Hindlimb muscle (tissue), 1 donor: ENCODE data around the gene KCNJ14. TPM values are rescaled to one million over a fixed set of nuclear protein-coding genes. Genes with fewer than 3 reads are reported as not detected.

Experiments
- DNase-seq: peaks from one replicate; pipeline ENCODE4 v3.0.0-alpha.2; 2013
- polyA plus RNA-seq: library from polyadenylated mRNA; unstranded; fragments of 120-200 nt; gene quantifications from one replicate; pipeline ENCODE4 v1.2.1, GENCODE V29; 2013; ENCODE audit not compliant: insufficient read length

Gene KCNJ14
- polyA plus RNA-seq, 1 donor: 1.2 TPM

DNA sequence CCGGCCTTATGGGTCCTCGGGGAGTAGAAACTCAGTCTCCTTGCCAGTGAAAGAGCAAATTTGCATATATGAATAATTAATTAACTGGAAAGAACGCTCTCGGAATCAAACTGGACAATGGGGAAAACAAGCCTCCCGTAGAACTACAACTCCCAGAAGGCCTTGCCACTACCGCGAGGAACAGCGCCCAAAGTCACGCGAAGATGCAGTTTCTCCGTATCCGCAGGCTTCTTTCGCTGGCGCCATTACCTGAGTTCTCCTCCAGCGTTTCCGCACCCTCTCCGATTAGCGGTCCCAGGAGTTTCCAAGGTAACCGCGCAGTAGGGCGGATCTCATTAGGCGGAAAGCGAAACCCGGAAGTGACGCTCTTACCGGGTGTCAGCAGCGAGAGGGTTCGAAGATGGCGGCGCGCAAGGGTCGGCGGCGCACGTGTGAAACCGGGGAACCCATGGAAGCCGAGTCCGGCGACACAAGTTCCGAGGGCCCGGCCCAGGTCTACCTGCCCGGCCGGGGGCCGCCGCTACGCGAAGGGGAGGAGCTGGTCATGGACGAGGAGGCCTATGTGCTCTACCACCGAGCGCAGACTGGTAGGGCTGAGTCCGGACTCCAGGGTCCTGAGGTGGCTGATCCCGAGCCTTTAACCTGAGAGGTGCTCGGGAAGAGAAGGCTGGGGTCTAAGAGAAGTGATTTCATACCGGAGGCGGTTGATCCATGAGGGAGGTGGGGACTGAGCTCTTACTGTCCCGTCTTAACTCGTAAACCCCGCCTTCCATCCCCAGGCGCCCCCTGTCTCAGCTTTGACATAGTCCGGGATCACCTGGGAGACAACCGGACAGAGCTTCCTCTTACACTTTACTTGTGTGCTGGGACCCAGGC lies 9.5 kb upstream of the KCNJ14 start, which contains the start of gene GRWD1:
TSS of gene GRWD1 (plus strand) at position 378 of the 876 bp plus-strand sequence. CDS start at position 401, 23 bp downstream.
- DNase-seq: peak; percentile 93

DNA sequence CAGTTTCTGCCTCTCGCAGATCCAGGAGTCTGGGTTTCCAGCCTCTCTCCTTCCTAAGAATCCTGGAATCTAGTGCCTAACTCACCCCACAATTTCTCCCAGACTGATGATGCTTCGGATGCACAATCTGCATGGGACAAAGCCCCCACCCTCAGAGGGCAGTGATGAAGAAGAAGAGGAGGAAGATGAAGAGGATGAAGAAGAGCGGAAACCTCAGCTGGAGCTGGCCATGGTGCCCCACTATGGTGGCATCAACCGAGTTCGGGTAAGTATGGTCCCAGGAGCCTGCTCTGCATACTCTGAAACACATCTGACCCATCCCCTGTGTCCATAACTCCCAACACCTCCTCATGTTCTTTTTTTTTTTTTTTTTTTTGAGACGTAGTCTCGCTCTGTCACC lies 8.8 kb upstream of the KCNJ14 start:
- DNase-seq: no peak

DNA sequence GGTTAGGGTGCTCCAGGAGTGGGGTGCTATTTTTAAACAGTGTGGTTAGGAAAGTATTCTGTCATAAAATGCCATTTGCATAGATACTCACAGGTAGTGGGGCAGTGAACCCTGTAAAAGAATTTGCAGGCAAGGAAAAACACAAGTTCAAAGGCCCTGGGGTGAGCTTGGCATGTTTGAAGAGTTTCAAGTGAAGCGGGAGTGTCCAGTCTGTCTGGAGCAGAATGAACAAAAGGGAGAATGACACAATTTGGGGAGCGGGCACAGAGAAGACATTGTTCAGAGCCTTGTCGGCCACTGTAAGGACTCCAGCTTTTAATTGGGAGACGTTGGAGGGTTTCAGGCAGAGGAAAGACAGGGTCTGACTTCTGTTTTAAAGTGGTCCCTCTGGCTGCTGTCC lies 6.8 kb upstream of the KCNJ14 start:
- DNase-seq: no peak

DNA sequence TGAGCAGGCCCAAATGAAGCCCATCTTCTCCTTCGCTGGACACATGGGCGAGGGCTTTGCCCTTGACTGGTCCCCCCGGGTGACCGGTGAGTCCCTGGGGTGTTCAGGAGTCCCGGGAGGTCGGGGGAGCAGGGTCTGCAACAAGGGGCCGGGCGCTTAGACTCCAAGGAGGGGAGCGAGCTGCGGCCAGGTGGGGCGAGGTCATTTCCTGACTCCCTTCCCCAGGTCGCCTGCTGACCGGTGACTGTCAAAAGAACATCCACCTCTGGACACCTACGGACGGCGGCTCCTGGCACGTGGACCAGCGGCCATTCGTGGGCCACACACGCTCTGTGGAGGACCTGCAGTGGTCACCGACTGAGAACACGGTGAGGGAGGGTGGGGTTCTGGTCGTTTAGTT lies 4.9 kb upstream of the KCNJ14 start:
- no peak for DNase-seq

DNA sequence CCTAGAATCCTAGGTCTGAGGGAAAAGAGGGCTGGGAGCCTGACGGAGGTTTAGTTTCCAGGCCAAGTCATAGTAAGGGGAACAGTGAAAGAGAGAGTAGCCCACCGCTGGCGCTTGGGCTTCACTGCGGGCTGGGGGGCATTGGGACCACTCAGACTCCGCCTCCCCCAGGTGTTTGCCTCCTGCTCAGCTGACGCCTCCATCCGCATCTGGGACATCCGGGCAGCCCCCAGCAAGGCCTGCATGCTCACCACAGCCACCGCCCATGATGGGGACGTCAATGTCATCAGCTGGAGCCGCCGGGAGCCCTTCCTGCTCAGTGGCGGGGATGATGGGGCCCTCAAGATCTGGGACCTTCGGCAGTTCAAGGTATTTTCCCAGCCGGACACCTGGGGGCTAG lies 4.5 kb upstream of the KCNJ14 start:
- no peak for DNase-seq

DNA sequence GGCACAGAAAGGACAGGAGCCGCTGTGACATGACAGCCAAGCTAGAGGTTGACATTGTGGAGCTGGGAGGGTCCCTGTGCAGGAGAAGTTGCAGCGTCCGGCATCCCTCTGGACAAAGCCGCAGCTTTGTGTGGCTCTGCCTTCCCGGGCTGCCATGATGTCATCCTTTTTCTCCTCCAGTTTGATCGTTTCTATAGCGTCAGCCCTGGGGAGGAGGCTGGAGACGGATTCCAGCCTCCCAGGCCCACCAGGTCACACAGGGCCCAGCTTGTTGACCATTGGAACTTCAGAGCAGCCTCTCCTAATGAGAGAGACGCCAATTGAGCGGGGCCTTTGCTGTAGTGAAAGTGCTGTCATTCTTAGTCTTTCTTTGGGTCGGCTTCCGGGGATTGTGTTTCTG lies 3.8 kb upstream of the KCNJ14 start:
- DNase-seq: no peak

DNA sequence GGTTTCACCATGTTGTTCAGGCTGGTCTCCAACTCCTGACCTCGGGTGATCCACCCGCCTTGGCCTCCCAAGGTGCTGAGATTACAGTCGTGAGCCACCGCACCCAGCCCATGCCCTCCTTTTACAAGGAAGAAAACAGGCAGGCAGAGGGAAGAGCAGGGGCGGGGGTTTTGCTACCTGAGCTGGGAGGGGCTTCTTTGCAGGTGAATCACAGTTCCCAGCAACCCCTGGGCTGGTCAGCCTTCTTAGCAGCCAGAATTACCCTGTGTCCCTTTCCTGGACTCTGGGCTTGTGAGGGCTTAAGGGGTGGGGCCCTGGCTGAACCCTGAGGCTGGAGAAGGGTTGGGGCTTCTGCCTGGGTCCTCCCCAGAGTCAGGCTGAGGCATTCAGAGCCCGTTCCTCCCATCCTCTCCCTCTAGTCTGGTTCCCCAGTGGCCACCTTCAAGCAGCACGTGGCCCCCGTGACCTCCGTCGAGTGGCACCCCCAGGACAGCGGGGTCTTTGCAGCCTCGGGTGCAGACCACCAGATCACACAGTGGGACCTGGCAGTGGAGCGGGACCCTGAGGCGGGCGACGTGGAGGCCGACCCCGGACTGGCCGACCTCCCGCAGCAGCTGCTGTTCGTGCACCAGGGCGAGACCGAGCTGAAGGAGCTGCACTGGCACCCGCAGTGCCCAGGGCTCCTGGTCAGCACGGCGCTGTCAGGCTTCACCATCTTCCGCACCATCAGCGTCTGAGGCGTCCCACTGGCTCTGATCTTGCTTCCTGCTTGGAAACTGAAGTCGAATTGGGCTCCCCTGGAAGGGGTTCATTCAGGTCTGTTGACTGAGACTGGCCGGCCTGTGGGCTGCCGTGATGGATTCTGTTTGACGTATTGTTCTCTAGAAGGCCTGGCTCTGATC lies 2.8 kb upstream of the KCNJ14 start:
- DNase-seq: no peak

DNA sequence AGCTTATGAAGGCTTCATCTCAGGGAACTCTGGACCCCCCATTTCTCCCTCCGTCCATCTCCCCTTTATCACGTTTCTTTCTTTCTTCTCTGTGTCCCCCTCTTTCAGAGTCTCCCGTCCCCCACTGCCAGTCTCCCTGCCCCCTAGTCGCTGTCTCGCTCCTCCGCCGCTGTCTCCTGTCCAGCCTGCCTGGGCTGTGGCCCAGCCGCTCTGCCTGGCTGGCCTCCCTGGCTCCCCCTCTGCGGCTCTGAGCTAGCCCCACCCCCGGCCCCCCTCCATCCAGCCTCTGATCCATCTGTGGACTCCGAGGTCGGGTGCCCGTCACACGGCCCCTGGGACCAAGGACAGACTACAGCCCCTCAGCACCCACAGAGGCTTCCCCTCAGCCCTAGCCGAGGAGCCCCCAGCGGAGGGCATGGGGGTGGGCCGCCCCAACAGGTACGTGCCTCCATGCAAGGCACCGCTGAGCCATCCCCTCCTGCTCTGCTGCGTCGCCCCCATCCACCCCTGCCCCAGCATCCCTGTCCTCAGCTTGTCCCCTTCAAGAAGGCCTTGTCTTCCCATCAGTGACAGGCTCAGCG lies 1.1 kb upstream of the KCNJ14 start:
- no peak for DNase-seq

DNA sequence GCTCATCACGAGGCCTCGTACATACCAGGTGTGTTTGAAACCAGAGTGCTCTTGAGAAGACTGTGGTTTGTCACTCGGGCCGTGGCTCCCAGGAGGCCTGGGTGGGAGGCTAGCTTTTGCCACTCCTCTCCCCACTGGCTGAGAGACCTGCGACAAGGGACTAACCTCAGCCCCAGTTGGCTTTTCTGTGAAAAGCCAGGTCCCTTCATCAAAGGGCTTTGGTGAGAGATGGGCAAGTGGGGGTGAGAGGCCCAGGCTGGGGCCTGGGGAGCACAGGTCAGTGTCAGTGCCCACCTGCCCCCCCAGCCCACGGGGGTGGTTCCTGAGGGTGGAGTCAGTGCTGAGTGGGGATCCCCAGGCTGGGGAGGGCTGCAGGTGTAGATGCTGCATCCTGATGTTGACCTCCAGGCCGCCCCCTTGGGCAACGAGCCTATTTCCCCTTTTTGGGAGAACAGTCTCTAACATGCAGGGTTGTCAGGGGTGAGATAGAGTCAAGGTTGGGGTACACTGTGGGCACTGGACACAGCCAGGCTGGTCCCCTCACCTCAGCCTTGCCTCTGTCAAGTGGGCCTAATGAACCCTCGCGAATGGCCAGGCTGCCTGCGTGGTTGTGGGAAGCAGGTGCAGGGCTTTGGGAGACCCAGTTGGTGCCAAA lies 661 bp downstream of the KCNJ14 start:
- DNase-seq: no peak

DNA sequence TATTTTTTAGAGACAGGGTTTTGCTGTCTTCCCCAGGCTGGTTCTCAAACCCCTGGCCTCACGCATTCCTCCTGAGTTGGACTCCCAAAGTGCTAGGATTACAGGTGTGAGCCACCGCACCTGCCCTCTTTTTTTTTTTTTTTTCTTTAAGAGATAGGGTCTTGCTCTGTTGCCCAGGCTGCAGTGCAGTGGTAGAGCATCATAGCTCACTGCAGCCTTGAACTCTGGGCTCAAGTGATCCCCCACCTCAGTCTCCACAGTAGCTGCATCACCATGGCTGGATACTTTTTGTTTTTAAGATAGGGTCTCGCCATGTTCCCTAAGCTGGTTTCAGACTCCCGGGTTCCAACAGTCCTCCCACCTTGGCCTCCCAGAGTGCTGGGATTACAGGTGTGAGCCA lies 1.5 kb downstream of the KCNJ14 start:
- DNase-seq: no peak

DNA sequence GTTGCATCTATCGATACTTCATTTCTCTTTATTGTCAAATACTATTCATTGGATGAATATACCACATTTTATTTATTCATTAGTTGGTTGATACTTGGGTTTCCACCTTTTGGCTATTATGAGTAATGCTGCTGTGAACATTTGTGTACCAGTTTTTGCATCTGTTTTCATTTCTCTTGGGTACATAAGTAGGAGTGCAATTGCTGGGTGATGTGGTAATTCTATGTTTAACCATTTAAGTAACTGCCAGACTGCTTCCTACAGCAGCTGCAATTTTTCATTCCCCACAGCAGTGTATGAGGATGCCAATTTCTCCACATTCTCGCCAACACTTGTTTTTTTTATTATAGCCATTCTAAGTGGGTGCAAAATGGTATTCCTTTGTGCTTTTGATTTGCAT lies 2.6 kb downstream of the KCNJ14 start:
- DNase-seq: no peak

DNA sequence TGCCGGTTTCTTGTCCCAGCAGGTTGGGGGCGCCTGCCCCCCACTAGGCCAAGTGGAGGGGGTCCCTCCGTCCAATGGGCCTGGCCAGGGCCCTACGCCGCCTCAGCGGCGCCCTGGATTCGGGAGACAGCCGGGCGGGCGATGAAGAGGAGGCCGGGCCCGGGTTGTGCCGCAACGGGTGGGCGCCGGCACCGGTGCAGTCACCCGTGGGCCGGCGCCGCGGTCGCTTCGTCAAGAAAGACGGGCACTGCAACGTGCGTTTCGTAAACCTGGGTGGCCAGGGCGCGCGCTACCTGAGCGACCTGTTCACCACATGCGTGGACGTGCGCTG lies 6.2 kb downstream of the KCNJ14 start:
- no peak for DNase-seq

DNA sequence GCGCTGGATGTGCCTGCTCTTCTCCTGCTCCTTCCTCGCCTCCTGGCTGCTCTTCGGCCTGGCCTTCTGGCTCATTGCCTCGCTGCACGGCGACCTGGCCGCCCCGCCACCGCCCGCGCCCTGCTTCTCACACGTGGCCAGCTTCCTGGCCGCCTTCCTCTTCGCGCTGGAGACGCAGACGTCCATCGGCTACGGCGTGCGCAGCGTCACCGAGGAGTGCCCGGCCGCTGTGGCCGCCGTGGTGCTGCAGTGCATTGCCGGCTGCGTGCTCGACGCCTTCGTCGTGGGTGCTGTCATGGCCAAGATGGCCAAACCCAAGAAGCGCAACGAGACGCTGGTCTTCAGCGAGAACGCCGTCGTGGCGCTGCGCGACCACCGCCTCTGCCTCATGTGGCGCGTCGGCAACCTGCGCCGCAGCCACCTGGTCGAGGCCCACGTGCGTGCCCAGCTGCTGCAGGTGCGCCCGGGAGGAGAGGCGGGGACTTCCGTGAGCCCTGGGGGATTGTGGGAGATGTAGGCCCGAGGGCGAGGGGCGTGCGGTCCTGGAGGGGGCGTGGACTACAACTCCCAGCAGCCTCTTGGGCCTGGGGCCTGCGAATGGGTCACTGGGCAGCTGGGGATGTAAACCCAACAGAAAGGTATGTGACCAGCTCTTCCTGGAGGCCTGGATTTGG lies 6.7 kb downstream of the KCNJ14 start:
- no peak for DNase-seq

DNA sequence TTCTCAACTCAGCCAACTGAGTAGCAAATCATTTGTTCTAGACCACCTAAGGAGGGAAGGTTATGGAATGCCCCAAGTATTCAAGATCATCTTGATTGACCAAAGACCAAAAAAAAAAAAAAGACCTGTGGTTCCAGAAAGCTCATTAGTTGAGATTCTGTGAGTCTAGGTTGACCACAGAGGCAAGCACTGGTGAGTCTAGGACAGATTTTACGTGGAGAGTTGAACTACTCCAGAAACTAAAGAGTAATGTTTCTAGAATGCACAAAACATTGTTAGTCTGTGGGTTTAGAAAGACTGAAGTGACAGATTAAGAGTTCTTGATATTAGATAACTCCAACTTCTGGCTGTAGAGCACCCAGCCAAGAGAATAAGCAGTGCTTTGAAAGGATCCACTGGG lies 9.8 kb downstream of the KCNJ14 start:
- no peak for DNase-seq

DNA sequence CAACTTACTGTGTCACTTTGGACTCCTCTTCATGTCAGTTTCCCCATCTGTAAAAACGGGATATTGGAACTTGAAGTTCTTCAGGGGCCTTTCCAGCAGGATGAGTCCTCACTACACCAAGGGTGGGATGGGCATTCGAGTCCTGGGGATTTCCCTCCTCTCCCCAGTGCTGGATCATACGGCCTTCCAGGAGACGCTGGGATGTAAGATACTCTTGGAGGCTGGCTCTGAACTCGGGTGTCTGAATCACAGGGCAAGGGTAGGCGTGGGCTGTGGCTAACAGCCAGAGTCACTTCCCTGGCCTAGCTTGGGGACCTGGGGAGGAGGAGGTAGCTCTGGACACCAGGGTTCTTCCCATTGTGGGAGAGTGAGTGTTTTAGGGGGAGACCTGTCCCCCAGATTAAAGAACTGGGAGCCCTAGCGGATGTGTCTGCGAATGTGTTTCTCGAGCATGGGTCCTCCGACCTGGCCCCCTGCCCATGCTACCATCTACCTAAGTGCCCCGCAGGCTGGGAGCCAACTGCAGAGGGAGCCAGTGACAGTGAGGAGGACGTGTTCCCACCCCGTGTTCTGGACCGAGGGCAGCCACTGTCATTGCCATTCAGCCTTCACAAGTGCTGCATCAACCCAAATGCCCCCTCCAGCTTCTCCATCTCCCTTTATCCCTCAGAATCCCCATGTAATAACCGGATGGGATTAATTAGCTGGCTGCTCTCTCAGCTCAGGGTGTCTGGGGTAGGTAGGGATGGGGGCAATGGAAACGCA lies 11.4 kb downstream of the KCNJ14 start:
- DNase-seq: no peak

DNA sequence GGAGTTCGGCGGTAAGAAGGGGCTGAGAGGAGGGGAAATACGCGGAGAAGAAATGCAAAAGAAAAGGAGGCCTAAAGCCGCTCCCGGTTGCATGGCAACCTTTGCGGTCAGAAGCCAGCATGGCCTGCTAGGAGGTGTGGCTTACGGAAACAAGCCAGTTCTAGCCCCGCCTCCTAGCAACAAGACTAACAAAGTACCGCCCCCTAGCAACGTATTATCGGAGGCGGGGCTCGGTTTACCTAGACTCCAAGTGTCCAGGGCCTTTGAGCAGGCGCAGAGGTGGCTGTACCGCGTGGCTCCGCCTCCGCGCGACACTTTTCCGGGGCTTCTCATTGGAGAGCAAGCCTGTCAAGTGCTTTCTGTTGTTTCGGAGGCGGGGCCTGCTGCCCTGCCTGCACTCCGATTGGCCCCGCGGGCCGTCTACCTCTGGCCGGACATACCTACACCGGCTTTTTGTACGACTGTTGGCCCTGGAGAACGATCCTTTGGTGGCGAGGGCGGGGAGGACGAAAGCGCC lies 13.5 kb downstream of the KCNJ14 start:
- DNase-seq: peak; percentile 100

DNA sequence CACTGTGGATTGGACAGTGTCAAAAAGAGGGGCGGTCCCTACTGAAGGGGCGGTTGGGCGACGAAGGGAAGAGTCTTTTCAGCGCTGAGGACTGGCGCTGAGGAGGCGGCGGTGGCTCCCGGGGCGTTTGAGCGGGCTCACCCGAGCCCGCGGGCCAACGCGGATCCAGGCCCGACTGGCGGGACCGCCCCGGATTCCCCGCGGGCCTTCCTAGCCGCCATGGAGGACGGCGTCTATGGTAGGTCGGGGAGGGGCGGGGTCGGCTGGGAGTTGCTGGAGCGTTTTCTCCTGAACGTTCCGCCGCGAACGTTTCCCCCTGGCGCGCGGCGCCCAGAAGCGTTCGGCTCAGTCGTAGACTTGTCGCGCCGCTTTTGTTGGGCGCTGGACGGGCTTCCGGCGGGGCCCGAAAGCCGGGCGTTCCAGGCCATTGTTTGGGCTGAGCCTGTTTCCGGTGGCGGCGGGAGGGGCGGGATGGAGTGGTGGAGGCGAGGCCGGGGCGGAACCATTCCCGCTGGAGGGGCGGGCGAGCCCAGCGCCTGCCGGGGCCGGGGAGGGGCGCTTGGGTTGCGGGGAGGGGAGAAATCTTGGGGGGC lies 14.0 kb downstream of the KCNJ14 start, which contains the start of gene CYTH2:
TSS of gene CYTH2 (plus strand) at position 81 of the 593 bp plus-strand sequence. CDS start at position 220, 139 bp downstream.
- peak; percentile 84 for DNase-seq

DNA sequence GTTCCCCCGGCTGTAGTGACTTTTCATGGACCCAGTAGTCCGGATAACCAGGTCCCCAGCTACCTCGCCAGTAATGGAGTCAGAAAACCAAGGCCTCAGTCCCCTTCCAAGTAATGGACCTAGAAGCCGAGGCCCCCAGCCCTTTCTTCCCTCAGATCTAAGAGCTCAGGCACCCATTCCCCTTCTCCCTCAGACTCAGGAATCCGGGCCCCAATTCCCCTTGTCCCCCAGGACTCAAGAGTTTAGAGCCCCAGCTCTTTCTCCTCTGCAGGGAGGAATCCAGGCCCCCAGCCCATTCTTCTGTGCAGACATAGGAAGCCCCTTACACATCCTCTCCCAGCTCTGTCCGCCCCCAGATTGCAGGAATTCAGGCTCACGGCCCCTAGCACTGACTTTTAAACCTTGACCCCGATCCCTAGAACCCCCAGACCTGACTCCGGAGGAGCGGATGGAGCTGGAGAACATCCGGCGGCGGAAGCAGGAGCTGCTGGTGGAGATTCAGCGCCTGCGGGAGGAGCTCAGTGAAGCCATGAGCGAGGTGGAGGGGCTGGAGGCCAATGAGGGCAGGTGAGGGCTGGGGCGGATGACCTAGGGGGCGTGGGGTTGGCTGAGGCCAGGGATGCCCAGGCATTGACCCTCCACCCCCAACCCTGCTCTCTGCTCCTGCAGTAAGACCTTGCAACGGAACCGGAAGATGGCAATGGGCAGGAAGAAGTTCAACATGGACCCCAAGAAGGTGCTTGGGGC lies 14.7 kb downstream of the KCNJ14 start:
- no peak for DNase-seq

DNA sequence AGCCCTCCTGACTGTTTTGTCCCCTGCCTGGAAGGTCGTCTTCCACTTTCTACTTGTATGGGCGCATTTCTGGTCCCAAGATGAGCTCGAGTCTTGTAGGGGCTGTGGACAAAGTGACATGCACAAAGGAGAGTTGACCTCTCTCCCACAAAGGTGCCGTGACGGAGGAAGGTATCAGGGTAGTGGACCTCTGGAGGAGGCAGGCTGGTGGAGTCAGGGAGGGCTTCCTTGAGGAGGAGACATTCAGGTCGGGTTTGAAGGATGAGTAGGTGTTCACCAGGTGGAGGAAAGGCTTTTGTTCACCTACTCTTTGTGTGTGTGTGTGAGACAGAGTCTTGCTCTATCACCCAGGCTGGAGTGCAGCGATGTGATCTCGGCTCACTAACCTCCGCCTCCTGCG lies 15.5 kb downstream of the KCNJ14 start:
- DNase-seq: no peak

DNA sequence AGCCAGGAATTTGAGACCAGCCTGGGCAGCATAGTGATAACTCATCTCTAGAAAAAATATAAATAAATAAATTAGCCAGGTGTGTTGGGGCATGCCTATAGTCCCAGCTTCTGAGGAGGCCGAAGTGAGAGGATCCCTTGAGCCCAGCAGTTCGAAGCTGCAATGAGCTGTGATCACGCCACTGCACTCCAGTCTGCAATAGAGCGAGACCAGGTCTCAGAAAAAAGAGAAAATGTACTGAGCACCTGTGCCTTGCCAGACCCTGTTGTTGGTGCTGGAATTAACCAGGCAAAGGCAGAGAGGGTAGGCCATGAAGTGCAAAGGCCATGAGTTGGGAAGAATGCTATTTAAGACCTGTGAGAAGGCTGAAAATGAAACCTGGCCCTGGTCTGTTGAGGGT lies 16.5 kb downstream of the KCNJ14 start:
- DNase-seq: no peak
